B cell (primary cell): ENCODE results near the gene LAMC3. TPM values are rescaled to one million over a fixed set of nuclear protein-coding genes. Genes with fewer than 3 reads are reported as not detected.

Source experiments
- ATAC-seq: fragments of 200-7000 bp; cut with Tn5 transposase; one replicate; pipeline ENCODE4 v1.10.0; 2021; ENCODE audit warnings: low read depth, mild to moderate bottlenecking, moderate number of reproducible peaks, moderate library complexity
- CTCF ChIA-PET: fragments of 350-600 bp; sonication (Branson Sonifier 250); formaldehyde crosslinking; loops from one replicate; lab custom pipeline; 2021; ENCODE audit warnings: antibody characterized with exemption, inconsistent platforms; lab: Charles Lee
- POLR2A ChIA-PET: fragments of 350-600 bp; sonication (Branson Sonifier 250); formaldehyde crosslinking; loops from one replicate; lab custom pipeline; 2021; ENCODE audit warnings: antibody characterized with exemption; lab: Charles Lee
- DNase-seq: peaks from one replicate; pipeline ENCODE4 v3.0.0; 2013
- H2AFZ ChIP-seq: 2 replicates; pipeline ENCODE4 v1.6.1; 2012; ENCODE audit warnings: mild to moderate bottlenecking, low read depth, low read length; ENCODE audit not compliant: insufficient read depth, poor library complexity, severe bottlenecking
- H3K27ac ChIP-seq, 2 donors: 1 replicate in 1 of 2; 2 replicates in 1 of 2; pipeline ENCODE4 v1.5.1; 2012 to 2013; ENCODE audit warnings: low read length in 2 of 2, mild to moderate bottlenecking in 2 of 2, moderate library complexity in 1 of 2
- H3K27me3 ChIP-seq, 4 experiments: fragments of 200-600 bp in 1 of 4; sonication (generic) in 1 of 4; replicated peaks in 1 of 4; 1 replicate in 2 of 4; 2 replicates in 2 of 4; pipeline versions ENCODE4 v1.6.1 to v1.7.0; 2013 to 2016; ENCODE audit warnings: low read length in 3 of 4, mild to moderate bottlenecking in 2 of 4, mixed read lengths in 1 of 4, moderate library complexity in 1 of 4; ENCODE audit not compliant: insufficient read depth in 4 of 4, control insufficient read depth in 3 of 4; ENCODE audit errors: control extremely low read depth in 1 of 4
- H3K36me3 ChIP-seq, 2 experiments: replicated peaks in 1 of 2; 1 replicate in 1 of 2; 2 replicates in 1 of 2; pipeline versions ENCODE4 v1.6.1 to v1.7.1; 2013; ENCODE audit warnings: low read length in 1 of 2; ENCODE audit not compliant: insufficient read depth in 2 of 2, control insufficient read depth in 1 of 2; ENCODE audit errors: control extremely low read depth in 1 of 2, extremely low read depth in 1 of 2
- H3K4me1 ChIP-seq, 2 donors: fragments of 200-600 bp in 1 of 2; sonication (generic) in 1 of 2; 1 replicate in 1 of 2; 2 replicates in 1 of 2; pipeline versions ENCODE4 v1.5.1 to v1.6.1; 2013 to 2017; ENCODE audit warnings: low read length in 2 of 2; ENCODE audit not compliant: control insufficient read depth in 2 of 2, insufficient read depth in 2 of 2
- H3K4me2 ChIP-seq: replicated peaks from 2 replicates; pipeline ENCODE3; 2012; ENCODE audit warnings: mild to moderate bottlenecking, low read depth, low read length; ENCODE audit not compliant: poor library complexity, severe bottlenecking
- H3K4me3 ChIP-seq, 5 experiments: fragments of 200-600 bp in 1 of 5; sonication (generic) in 1 of 5; 1 replicate in 3 of 5; 2 replicates in 2 of 5; pipeline versions ENCODE4 v1.5.1 to v1.7.0; 2011 to 2016; ENCODE audit warnings: low read length in 4 of 5, mild to moderate bottlenecking in 4 of 5, low read depth in 2 of 5, control low read depth in 1 of 5, moderate library complexity in 1 of 5; ENCODE audit not compliant: insufficient read depth in 1 of 5; ENCODE audit errors: control extremely low read depth in 1 of 5, extremely low read depth in 1 of 5
- H3K79me2 ChIP-seq: fragments of 200-600 bp; sonication (generic); one replicate; pipeline ENCODE4 v1.6.0; 2016; ENCODE audit warnings: low read length; ENCODE audit not compliant: control insufficient read depth, insufficient read depth
- H3K9ac ChIP-seq: fragments of 200-600 bp; sonication (generic); 2 replicates; pipeline ENCODE4 v1.6.1; 2017; ENCODE audit warnings: mild to moderate bottlenecking, low read length, moderate library complexity
- H3K9me3 ChIP-seq, 3 donors: one replicate each; pipeline versions ENCODE4 v1.6.1 to v1.7.1; 2013; ENCODE audit warnings: low read length in 2 of 3; ENCODE audit not compliant: control insufficient read depth in 2 of 3, insufficient read depth in 1 of 3; ENCODE audit errors: control extremely low read depth in 1 of 3
- H4K20me1 ChIP-seq: 2 replicates; pipeline ENCODE4 v1.6.0; 2012; ENCODE audit warnings: mild to moderate bottlenecking, low read length; ENCODE audit not compliant: insufficient read depth, control insufficient read depth, poor library complexity, severe bottlenecking
- H3K27ac Mint-ChIP-seq: one replicate; pipeline ENCODE4 v1.8.0; 2021; ENCODE audit warnings: mixed read lengths
- H3K27me3 Mint-ChIP-seq: one replicate; pipeline ENCODE4 v1.8.0; 2021; ENCODE audit warnings: mixed read lengths
- H3K4me1 Mint-ChIP-seq: one replicate; pipeline ENCODE4 v1.8.0; 2021; ENCODE audit warnings: mixed read lengths
- H3K4me3 Mint-ChIP-seq: one replicate; pipeline ENCODE4 v1.8.0; 2021; ENCODE audit warnings: mixed read lengths
- H3K9me3 Mint-ChIP-seq: one replicate; pipeline ENCODE4 v1.8.0; 2022; ENCODE audit warnings: mixed read lengths; ENCODE audit not compliant: insufficient read depth
- EZH2 ChIP-seq: IDR thresholded peaks from 2 replicates; pipeline ENCODE4 v1.6.1; 2012; ENCODE audit warnings: borderline replicate concordance, low read depth, mild to moderate bottlenecking, moderate library complexity, low read length; ENCODE audit not compliant: insufficient read depth, poor library complexity, severe bottlenecking
- WGBS: methylation state at CpG from one replicate; pipeline ENCODE4 v1.1.5; 2013; ENCODE audit warnings: missing lambda C conversion rate; ENCODE audit not compliant: insufficient coverage; 5-methylcytosine and 5-hydroxymethylcytosine counted together
- intact Hi-C: fragments of 100-400 bp; cut with micrococcal nuclease; formaldehyde crosslinking; loops from one replicate; pipeline ENCODE4 v1.10.0; 2022
- polyA plus RNA-seq: library from polyadenylated mRNA; depleted of rRNA; stranded (reverse); fragments of >200 nt; gene quantifications from 2 replicates; pipeline ENCODE4 v1.2.3, GENCODE V29; 2012
- total RNA-seq, 2 donors: library from RNA; stranded (reverse); fragments of 120-200 nt in 1 of 2; gene quantifications; 1 replicate in 1 of 2; 2 replicates in 1 of 2; pipeline versions ENCODE4 v1.2.3 to v1.2.4, GENCODE V29; 2013 to 2022
- TF ChIP-seq, protein P1 (sequence below): fragments of 200-600 bp; IDR thresholded peaks from one replicate; pipeline ENCODE4 v1.8.0; 2022; ENCODE audit warnings: antibody characterized with exemption, mild to moderate bottlenecking

LAMC3 gene
- total and polyA plus RNA-seq, 2 donors (not counting 1 experiment from before 2014, with no cell fraction given) = 0.25 to 0.45 TPM

GRCh38 chr9:131068076-131068816 is 59.3 kb downstream of the LAMC3 start:
- Histone ChIP-seq H3K4me1 (no peaks in the 10 kb centered on the region), H3K36me3 (no peaks in the 10 kb centered on the region), H3K27me3 (no peaks in the 10 kb centered on the region), H3K9ac (no peak overlapping the region), H3K79me2 (no peaks in the 10 kb centered on the region), H3K4me3 (no peak overlapping the region), H3K9me3 (no peaks in the 10 kb centered on the region), H2AFZ (no peak overlapping the region), H4K20me1 (no peaks in the 10 kb centered on the region), H3K4me2 (no peak overlapping the region), H3K27ac (no peak overlapping the region)
- ChIA-PET CTCF (interaction anchor here (1.7 kb wide), 1 partner anchor 11 kb away, joined by 4 read pairs; no protein-coding TSS in a partner anchor), POLR2A (no interaction called here)
- ATAC-seq = no peak
- H3K4me3 Mint-ChIP-seq = no peak overlapping the region
- intact Hi-C loops = no loop called here
- no peak overlapping the region for H3K27ac Mint-ChIP-seq
- WGBS = 86% methylated on average over 12 of the region's 14 CpGs
- H3K9me3 Mint-ChIP-seq = no peaks in the 10 kb centered on the region
- no peaks in the 10 kb centered on the region for H3K4me1 Mint-ChIP-seq
- TF ChIP-seq, protein P1, sequence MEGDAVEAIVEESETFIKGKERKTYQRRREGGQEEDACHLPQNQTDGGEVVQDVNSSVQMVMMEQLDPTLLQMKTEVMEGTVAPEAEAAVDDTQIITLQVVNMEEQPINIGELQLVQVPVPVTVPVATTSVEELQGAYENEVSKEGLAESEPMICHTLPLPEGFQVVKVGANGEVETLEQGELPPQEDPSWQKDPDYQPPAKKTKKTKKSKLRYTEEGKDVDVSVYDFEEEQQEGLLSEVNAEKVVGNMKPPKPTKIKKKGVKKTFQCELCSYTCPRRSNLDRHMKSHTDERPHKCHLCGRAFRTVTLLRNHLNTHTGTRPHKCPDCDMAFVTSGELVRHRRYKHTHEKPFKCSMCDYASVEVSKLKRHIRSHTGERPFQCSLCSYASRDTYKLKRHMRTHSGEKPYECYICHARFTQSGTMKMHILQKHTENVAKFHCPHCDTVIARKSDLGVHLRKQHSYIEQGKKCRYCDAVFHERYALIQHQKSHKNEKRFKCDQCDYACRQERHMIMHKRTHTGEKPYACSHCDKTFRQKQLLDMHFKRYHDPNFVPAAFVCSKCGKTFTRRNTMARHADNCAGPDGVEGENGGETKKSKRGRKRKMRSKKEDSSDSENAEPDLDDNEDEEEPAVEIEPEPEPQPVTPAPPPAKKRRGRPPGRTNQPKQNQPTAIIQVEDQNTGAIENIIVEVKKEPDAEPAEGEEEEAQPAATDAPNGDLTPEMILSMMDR = no peak
- no peak for TF ChIP-seq EZH2
- peaks cover 5% of the 10 kb centered on the region for H3K27me3 Mint-ChIP-seq
- no peak for DNase-seq

GRCh38 chr9:131069699-131070098 is 60.7 kb downstream of the LAMC3 start:
- 95% methylated on average over 13 of the region's 15 CpGs for WGBS
- H2AFZ ChIP-seq = no peak overlapping the region
- H3K27me3 Mint-ChIP-seq = peaks cover 5% of the 10 kb centered on the region
- CTCF ChIA-PET = no interaction called here
- no peaks in the 10 kb centered on the region for H3K9me3 Mint-ChIP-seq
- H3K4me3 Mint-ChIP-seq = no peak overlapping the region
- H3K4me1 Mint-ChIP-seq = no peaks in the 10 kb centered on the region
- H3K4me1 ChIP-seq = no peaks in the 10 kb centered on the region
- no peak overlapping the region for H3K27ac ChIP-seq
- no peaks in the 10 kb centered on the region for H3K27me3 ChIP-seq
- H3K9ac ChIP-seq = no peak overlapping the region
- TF ChIP-seq, protein P1 = no peak
- no peak for TF ChIP-seq EZH2
- no peak for ATAC-seq
- no peaks in the 10 kb centered on the region for H3K79me2 ChIP-seq
- no peaks in the 10 kb centered on the region for H3K36me3 ChIP-seq
- H3K27ac Mint-ChIP-seq = no peak overlapping the region
- intact Hi-C loops = no loop called here
- DNase-seq = no peak
- no peaks in the 10 kb centered on the region for H3K9me3 ChIP-seq
- no peak overlapping the region for H3K4me2 ChIP-seq
- no peak overlapping the region for H3K4me3 ChIP-seq
- POLR2A ChIA-PET = no interaction called here
- no peaks in the 10 kb centered on the region for H4K20me1 ChIP-seq
